ENCODE data around the gene DYNLL2. TPM values are rescaled to one million over a fixed set of nuclear protein-coding genes. Genes with fewer than 3 reads are reported as not detected.
"Not testable (repeated sequence)": the region's sequence is repeated elsewhere in the genome, so short reads cannot be mapped to it uniquely, and the experiment has no call there.

Gene DYNLL2
- total RNA-seq, 2 experiments from 2014 or later: 25.6 to 26.1 TPM

- CTCF ChIA-PET: no interaction called here
- Mint-ChIP-seq H3K9me3 (no peaks in the 10 kb centered on the region), H3K4me1 (ENCODE audit: low read depth) (peaks cover 29% of the 10 kb centered on the region), H3K36me3 (ENCODE audit: low read depth) (peaks cover 28% of the 10 kb centered on the region), H3K27ac (peak overlapping the region; percentile 57), H3K4me3 (no peak overlapping the region), H3K27me3 (no peaks in the 10 kb centered on the region)
- no peak for ATAC-seq
- TF ChIP-seq, protein P1, sequence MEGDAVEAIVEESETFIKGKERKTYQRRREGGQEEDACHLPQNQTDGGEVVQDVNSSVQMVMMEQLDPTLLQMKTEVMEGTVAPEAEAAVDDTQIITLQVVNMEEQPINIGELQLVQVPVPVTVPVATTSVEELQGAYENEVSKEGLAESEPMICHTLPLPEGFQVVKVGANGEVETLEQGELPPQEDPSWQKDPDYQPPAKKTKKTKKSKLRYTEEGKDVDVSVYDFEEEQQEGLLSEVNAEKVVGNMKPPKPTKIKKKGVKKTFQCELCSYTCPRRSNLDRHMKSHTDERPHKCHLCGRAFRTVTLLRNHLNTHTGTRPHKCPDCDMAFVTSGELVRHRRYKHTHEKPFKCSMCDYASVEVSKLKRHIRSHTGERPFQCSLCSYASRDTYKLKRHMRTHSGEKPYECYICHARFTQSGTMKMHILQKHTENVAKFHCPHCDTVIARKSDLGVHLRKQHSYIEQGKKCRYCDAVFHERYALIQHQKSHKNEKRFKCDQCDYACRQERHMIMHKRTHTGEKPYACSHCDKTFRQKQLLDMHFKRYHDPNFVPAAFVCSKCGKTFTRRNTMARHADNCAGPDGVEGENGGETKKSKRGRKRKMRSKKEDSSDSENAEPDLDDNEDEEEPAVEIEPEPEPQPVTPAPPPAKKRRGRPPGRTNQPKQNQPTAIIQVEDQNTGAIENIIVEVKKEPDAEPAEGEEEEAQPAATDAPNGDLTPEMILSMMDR (IDR thresholded peaks at IDR 0.05): no peak
- DNase-seq: no peak
- POLR2A ChIA-PET: interaction anchor here (0.9 to 1.1 kb wide), 3 partner anchors 9 to 233 kb away, joined by 3 to 4 read pairs (median 3); no protein-coding TSS in a partner anchor
- intact Hi-C loops (cut with micrococcal nuclease): no loop called here
Observed at GRCh38 chr17:58092797-58093385, 9.7 kb downstream of the DYNLL2 start.

DNA sequence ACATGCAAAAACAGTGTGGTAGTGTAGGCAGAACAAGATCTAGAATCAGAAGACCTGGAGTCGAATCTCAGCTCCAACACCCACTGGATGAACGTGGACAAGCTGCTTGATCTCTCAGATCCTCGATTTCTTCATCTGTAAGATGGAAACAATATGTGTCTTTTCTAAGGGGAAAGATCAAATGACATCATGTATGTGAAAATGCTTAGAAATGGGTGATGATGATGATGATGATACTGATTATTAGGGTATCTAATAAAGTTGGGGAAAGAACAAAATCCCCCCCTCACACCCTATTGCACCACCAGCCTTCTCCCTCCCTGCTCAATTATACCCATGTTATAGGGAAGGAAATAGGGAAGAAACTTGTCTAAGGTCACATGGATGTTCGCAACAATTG is 10.9 kb downstream of the DYNLL2 start:
- peaks cover 16% of the 10 kb centered on the region for H3K36me3 Mint-ChIP-seq (ENCODE audit: low read depth)
- ChIA-PET POLR2A (no interaction called here), CTCF (no interaction called here)
- no peak overlapping the region for H3K4me3 Mint-ChIP-seq
- H3K9me3 Mint-ChIP-seq: no peaks in the 10 kb centered on the region
- no peak for ATAC-seq
- peaks cover 20% of the 10 kb centered on the region for H3K4me1 Mint-ChIP-seq (ENCODE audit: low read depth)
- no peak for DNase-seq
- TF ChIP-seq, protein P1 (IDR thresholded peaks at IDR 0.05): no peak
- H3K27me3 Mint-ChIP-seq: no peaks in the 10 kb centered on the region
- H3K27ac Mint-ChIP-seq: peak overlapping the region; percentile 30
- intact Hi-C loops (cut with micrococcal nuclease): no loop called here

DNA sequence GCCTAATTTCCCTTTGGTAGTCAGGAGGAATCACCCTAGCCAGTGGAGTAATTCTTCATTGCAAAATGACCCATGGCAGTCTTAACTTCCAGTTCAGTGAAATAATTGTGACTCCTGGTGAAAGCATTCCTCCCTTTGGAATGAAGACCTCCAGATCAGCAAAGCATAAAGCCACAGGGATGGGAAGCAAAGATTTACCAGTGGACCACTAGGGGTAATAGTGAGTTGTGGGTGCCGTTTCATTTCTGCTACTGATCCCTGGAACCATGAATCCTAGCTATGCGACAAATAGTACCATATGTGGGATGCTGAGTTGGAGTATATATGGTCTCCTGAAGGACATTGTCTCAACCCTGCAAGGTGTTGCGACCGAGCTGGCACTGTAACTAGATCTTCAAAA is 13.7 kb downstream of the DYNLL2 start:
- Mint-ChIP-seq H3K36me3 (ENCODE audit: low read depth) (peaks cover 1% of the 10 kb centered on the region), H3K27me3 (no peaks in the 10 kb centered on the region), H3K27ac (no peak overlapping the region), H3K9me3 (no peaks in the 10 kb centered on the region), H3K4me1 (ENCODE audit: low read depth) (peaks cover 7% of the 10 kb centered on the region), H3K4me3 (no peak overlapping the region)
- POLR2A ChIA-PET: interaction anchor here (3.2 kb wide), 1 partner anchor 10 kb away, joined by 13 read pairs; no protein-coding TSS in a partner anchor
- no peak for DNase-seq
- intact Hi-C loops (cut with micrococcal nuclease): loop anchor here (5.0 kb wide), 1 partner anchor 90 kb away; the partner anchor contains the start of gene SRSF1
- TF ChIP-seq, protein P1 (IDR thresholded peaks at IDR 0.05): no peak
- CTCF ChIA-PET: interaction anchor here (1.6 kb wide), 1 partner anchor 104 kb away, joined by 3 read pairs; no protein-coding TSS in a partner anchor
- no peak for ATAC-seq

- ChIA-PET POLR2A (interaction anchor here (3.2 kb wide), 1 partner anchor 10 kb away, joined by 13 read pairs; no protein-coding TSS in a partner anchor), CTCF (interaction anchor here (1.6 kb wide), 1 partner anchor 104 kb away, joined by 3 read pairs; no protein-coding TSS in a partner anchor)
- intact Hi-C loops (cut with micrococcal nuclease): loop anchor here (5.0 kb wide), 1 partner anchor 90 kb away; the partner anchor contains the start of gene SRSF1
- no peak overlapping the region for H3K27ac Mint-ChIP-seq
- no peak for DNase-seq
- H3K4me3 Mint-ChIP-seq: no peak overlapping the region
- no peaks in the 10 kb centered on the region for H3K27me3 Mint-ChIP-seq
- no peaks in the 10 kb centered on the region for H3K9me3 Mint-ChIP-seq
- no peak for ATAC-seq
- H3K36me3 Mint-ChIP-seq (ENCODE audit: low read depth): peaks cover 1% of the 10 kb centered on the region
- H3K4me1 Mint-ChIP-seq (ENCODE audit: low read depth): peaks cover 5% of the 10 kb centered on the region
- TF ChIP-seq, protein P1 (IDR thresholded peaks at IDR 0.05): no peak
Observed at GRCh38 chr17:58097384-58098088, 14.3 kb downstream of the DYNLL2 start.

- H3K9me3 Mint-ChIP-seq: no peaks in the 10 kb centered on the region
- H3K27me3 Mint-ChIP-seq: no peaks in the 10 kb centered on the region
- H3K4me3 Mint-ChIP-seq: no peak overlapping the region
- no peak overlapping the region for H3K27ac Mint-ChIP-seq
- TF ChIP-seq, protein P1 (IDR thresholded peaks at IDR 0.05): no peak
- intact Hi-C loops (cut with micrococcal nuclease): no loop called here
- peaks cover 3% of the 10 kb centered on the region for H3K4me1 Mint-ChIP-seq (ENCODE audit: low read depth)
- no peak for DNase-seq
- POLR2A ChIA-PET: interaction anchor here (0.5 kb wide), 1 partner anchor 275 kb away, joined by 3 read pairs; no protein-coding TSS in a partner anchor
- CTCF ChIA-PET: interaction anchor here (0.7 to 1.9 kb wide), 2 partner anchors 12 to 101 kb away, joined by 3 to 13 read pairs; no protein-coding TSS in a partner anchor
- H3K36me3 Mint-ChIP-seq (ENCODE audit: low read depth): no peaks in the 10 kb centered on the region
- no peak for ATAC-seq
Observed at GRCh38 chr17:58100506-58100905, 17.3 kb downstream of the DYNLL2 start.

DNA sequence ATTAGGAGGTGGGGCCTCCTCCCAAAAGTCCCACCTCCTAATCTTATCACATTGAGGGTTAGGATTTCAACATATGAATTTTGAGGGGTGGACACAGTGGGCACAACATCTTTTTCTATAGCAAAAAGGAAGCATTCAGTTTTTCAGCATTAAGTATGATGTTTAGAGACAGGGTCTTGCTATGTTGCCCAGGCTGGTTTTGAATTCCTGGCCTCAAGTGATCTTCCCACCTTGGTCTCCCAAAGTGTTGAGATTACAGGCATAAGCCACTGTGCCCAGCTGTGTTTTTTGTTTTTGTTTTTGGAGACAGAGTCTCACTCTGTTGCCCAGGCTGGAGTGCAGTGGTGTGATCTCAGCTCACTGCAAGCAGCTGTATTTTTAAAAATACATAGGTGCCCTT is 18.7 kb downstream of the DYNLL2 start:
- H3K4me3 Mint-ChIP-seq; H3K36me3 Mint-ChIP-seq (ENCODE audit: low read depth); intact Hi-C loops (cut with micrococcal nuclease); H3K4me1 Mint-ChIP-seq (ENCODE audit: low read depth); H3K27me3 Mint-ChIP-seq; H3K27ac Mint-ChIP-seq; H3K9me3 Mint-ChIP-seq; POLR2A ChIA-PET; ATAC-seq; DNase-seq: not testable (repeated sequence)
- CTCF ChIA-PET: interaction anchor here (1.1 to 1.9 kb wide), 2 partner anchors 11 to 71 kb away, joined by 5 to 13 read pairs; no protein-coding TSS in a partner anchor

Measured in activated CD8-positive, alpha-beta T cell treated with anti-CD3 and anti-CD28 coated beads for 36 hours (primary cell).